Testis (tissue), 3 donors: ENCODE results near the gene SMIM44. TPM values are rescaled to one million over a fixed set of nuclear protein-coding genes. Genes with fewer than 3 reads are reported as not detected.
A peak's percentile ranks its signal among the peaks of the same experiment; 100 is the strongest.

Experiments used
- DNase-seq: peaks from one replicate; pipeline ENCODE4 v3.0.0-alpha.2; 2019
- H3K27ac ChIP-seq, 2 donors: fragments of 200-600 bp; sonication (generic); one replicate each; pipeline ENCODE4 v1.5.1; 2019
- H3K27me3 ChIP-seq: fragments of 200-600 bp; sonication (generic); one replicate; pipeline ENCODE4 v1.5.1; 2019
- H3K36me3 ChIP-seq: fragments of 200-600 bp; sonication (generic); one replicate; pipeline ENCODE4 v1.5.1; 2017; ENCODE audit warnings: low read depth; ENCODE audit errors: missing control alignments
- H3K4me1 ChIP-seq: fragments of 200-600 bp; sonication (generic); one replicate; pipeline ENCODE4 v1.5.1; 2019
- H3K4me3 ChIP-seq, 2 donors: fragments of 200-600 bp; sonication (generic); one replicate each; pipeline ENCODE4 v1.5.1; 2017 to 2019
- H3K9me3 ChIP-seq: fragments of 200-600 bp; sonication (generic); one replicate; pipeline ENCODE4 v1.5.1; 2017
- CTCF ChIP-seq, 3 experiments: fragments of 450-650 bp in 2 of 3; fragments of 200-600 bp in 1 of 3; sonication (generic) in 1 of 3; IDR thresholded peaks; one replicate each; pipeline ENCODE4 v1.5.1; 2016 to 2019; ENCODE audit warnings: antibody characterized with exemption in 3 of 3, mild to moderate bottlenecking in 2 of 3, moderate library complexity in 1 of 3
- POLR2A ChIP-seq: fragments of 450-650 bp; IDR thresholded peaks from one replicate; pipeline ENCODE4 v1.6.1; 2017; ENCODE audit warnings: antibody characterized with exemption, mild to moderate bottlenecking, moderate library complexity
- WGBS, 2 donors: methylation state at CpG; one replicate each; pipeline ENCODE4 v1.1.5; 2018; 5-methylcytosine and 5-hydroxymethylcytosine counted together
- intact Hi-C: fragments of 100-400 bp; cut with DNase I; formaldehyde crosslinking; loops from one replicate; pipeline ENCODE4 v1.15.1; 2023; ENCODE audit warnings: low total_unique reads
- polyA plus RNA-seq: library from polyadenylated mRNA; stranded (reverse); fragments of 350-450 nt; fragmentation: Illumina TruSeq; extraction: RNeasy Lipid Tissue Mini Kit (QIAGEN cat#74804); gene quantifications from one replicate; pipeline ENCODE4 v1.2.3, GENCODE V29; 2014; ENCODE audit warnings: low read depth, low replicate concordance; ENCODE audit not compliant: insufficient read depth
- total RNA-seq, 2 donors: library from RNA; depleted of rRNA; stranded (reverse); fragments of >200 nt; gene quantifications; one replicate each; pipeline ENCODE4 v1.2.3, GENCODE V29; 2016

The SMIM44 gene
- total and polyA plus RNA-seq, 3 donors from 2014 or later = not detected

DNA sequence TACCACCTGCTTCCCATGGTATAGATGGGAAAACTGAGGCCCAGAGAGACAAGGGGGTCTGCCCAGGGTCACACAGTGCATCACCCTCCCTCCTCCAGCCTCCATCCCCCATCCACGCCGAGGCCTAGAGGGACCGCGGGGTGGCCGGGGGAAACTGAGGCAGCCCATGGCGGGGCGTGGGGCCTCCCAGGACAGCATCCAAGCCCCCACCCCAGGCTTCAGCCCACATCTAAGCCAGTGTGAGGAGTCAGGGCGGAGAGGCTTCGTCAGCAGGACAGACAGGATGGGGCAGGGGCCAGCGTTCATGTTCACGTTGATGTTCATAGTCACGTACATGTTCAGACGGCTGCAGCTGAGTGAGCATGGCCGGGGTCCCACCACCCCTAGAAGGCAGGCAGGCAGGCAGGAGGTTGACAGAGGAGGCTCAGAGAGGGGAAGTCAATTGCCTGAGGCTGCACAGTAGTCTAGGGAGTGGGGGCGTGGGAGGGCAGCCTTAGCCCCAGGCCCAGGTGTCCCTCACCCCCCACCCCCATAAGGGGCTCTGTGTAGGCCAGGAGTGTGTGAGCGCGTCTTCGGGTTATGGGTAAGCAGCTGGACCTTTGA lies 26.2 kb downstream of the SMIM44 start:
- no peak overlapping the region for H3K4me3 ChIP-seq
- WGBS, 2 donors = 70% methylated on average over 15 to 18 of the region's 18 CpGs
- no peaks in the 10 kb centered on the region for H3K27me3 ChIP-seq
- TF ChIP-seq CTCF (IDR thresholded peaks at IDR 0.05) = no peak
- no peak for TF ChIP-seq POLR2A
- no peaks in the 10 kb centered on the region for H3K9me3 ChIP-seq
- intact Hi-C loops = no loop called here
- H3K36me3 ChIP-seq = no peaks in the 10 kb centered on the region
- no peak for DNase-seq
- H3K4me1 ChIP-seq = peaks cover 41% of the 10 kb centered on the region
- H3K27ac ChIP-seq = peak overlapping the region; percentile 86 to 88

GRCh38 chr19:3455960-3456601 lies 27.2 kb downstream of the SMIM44 start:
- intact Hi-C loops = no loop called here
- peak overlapping the region; percentile 19 to 88 for H3K27ac ChIP-seq
- peaks cover 44% of the 10 kb centered on the region for H3K4me1 ChIP-seq
- 84 to 87% methylated on average over 37 of the region's 37 CpGs for WGBS, 2 donors
- no peaks in the 10 kb centered on the region for H3K27me3 ChIP-seq
- H3K36me3 ChIP-seq = no peaks in the 10 kb centered on the region
- DNase-seq = no peak
- no peaks in the 10 kb centered on the region for H3K9me3 ChIP-seq
- H3K4me3 ChIP-seq = no peak overlapping the region
- TF ChIP-seq POLR2A (no peak), CTCF (IDR thresholded peaks at IDR 0.05) (no peak)

DNA sequence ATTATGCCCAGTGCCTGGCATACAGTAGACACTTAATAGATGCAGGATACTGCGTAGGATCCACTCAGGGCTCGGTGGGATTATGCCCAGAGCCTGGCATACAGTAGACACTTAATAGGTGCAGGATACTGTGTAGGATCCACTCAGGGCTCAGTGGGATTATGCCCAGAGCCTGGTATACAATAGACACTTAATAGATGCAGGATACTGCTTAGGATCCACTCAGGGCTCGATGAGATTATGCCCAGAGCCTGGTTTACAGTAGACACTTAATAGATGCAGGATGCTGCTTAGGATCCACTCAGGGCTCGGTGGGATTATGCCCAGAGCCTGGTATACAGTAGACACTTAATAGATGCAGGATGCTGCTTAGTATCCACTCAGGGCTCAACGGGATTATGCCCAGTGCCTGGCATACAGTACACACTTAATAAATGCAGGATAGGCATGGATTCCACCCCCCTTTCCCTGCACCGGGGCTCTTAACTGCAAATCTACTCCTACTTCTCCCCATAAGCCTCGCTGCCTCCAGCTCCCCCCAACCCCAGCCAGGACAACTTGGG lies 27.8 kb downstream of the SMIM44 start:
- peaks cover 42% of the 10 kb centered on the region for H3K4me1 ChIP-seq
- TF ChIP-seq CTCF (IDR thresholded peaks at IDR 0.05) = no peak
- no peak for TF ChIP-seq POLR2A
- no peak for DNase-seq
- 88 to 89% methylated on average over 7 of the region's 7 CpGs for WGBS, 2 donors
- no peak overlapping the region for H3K27ac ChIP-seq
- H3K9me3 ChIP-seq = no peaks in the 10 kb centered on the region
- no peak overlapping the region for H3K4me3 ChIP-seq
- H3K36me3 ChIP-seq = no peaks in the 10 kb centered on the region
- H3K27me3 ChIP-seq = no peaks in the 10 kb centered on the region
- intact Hi-C loops = no loop called here

- Histone ChIP-seq H3K27me3 (no peaks in the 10 kb centered on the region), H3K9me3 (no peaks in the 10 kb centered on the region), H3K4me1 (peaks cover 36% of the 10 kb centered on the region), H3K36me3 (no peaks in the 10 kb centered on the region), H3K4me3 (no peak overlapping the region), H3K27ac (no peak overlapping the region)
- no peak for TF ChIP-seq POLR2A
- no peak for TF ChIP-seq CTCF (IDR thresholded peaks at IDR 0.05)
- intact Hi-C loops = no loop called here
- no peak for DNase-seq
- WGBS, 2 donors = 94 to 95% methylated on average over 12 to 15 of the region's 15 CpGs
These were observed 28.4 kb downstream of the SMIM44 start for GRCh38 chr19:3454656-3455392.
